ENCODE measurements around the gene ACTL8.

GRCh38 chr1:17750333-17750732 lies 4.8 kb upstream of the ACTL8 start:
- no peak for TF ChIP-seq CTCF (IDR thresholded peaks at IDR 0.05)
- TF ChIP-seq POLR2A (IDR thresholded peaks at IDR 0.05): no peak

Data from esophagus squamous epithelium (tissue), 4 donors.